MM.1S (cell line): ENCODE measurements around the gene ACYP2.
"Not testable (repeated sequence)": the region's sequence is repeated elsewhere in the genome, so short reads cannot be mapped to it uniquely, and the experiment has no call there.

Source experiments
- CTCF ChIP-seq: fragments of 300-600 bp; sonication (generic); IDR thresholded peaks from 2 replicates; pipeline ENCODE4 v1.5.1; 2016; ENCODE audit warnings: antibody characterized with exemption, low read length, mixed read lengths
- EZH2 ChIP-seq: fragments of 300-600 bp; sonication (generic); optimal IDR thresholded peaks from 2 replicates; pipeline ENCODE3; 2017; ENCODE audit warnings: low read depth, mild to moderate bottlenecking, antibody characterized with exemption, low read length, mixed read lengths

GRCh38 chr2:54324517-54324916, 209.1 kb downstream of the ACYP2 start:
- TF ChIP-seq CTCF, EZH2: not testable (repeated sequence)
